ENCODE data around the gene TMEM151B. TPM values are rescaled to one million over a fixed set of nuclear protein-coding genes. Genes with fewer than 3 reads are reported as not detected.

The TMEM151B gene
- total and polyA plus RNA-seq, 5 experiments from 2014 or later, result not detected

GRCh38 chr6:44235269-44235668, 35.0 kb upstream of the TMEM151B start:
- Mint-ChIP-seq H3K27me3 (no peaks in the 10 kb centered on the region), H3K9me3 (no peaks in the 10 kb centered on the region), H3K4me3 (no peak overlapping the region), H3K36me3 (no peaks in the 10 kb centered on the region), H3K27ac (peak overlapping the region in 2 of 10 donors; percentile 5 to 12), H3K4me1 (peaks cover 4 to 16% (median 15%) of the 10 kb centered on the region in 4 donors)
- ATAC-seq, result no peak
- POLR2A ChIA-PET, result interaction anchor here (1.5 to 3.0 kb wide), 3 partner anchors 10 to 22 kb away, joined by 3 to 32 read pairs (median 5); partner anchors contain the start of genes HSP90AB1 and SLC35B2
- no peak for DNase-seq

DNA sequence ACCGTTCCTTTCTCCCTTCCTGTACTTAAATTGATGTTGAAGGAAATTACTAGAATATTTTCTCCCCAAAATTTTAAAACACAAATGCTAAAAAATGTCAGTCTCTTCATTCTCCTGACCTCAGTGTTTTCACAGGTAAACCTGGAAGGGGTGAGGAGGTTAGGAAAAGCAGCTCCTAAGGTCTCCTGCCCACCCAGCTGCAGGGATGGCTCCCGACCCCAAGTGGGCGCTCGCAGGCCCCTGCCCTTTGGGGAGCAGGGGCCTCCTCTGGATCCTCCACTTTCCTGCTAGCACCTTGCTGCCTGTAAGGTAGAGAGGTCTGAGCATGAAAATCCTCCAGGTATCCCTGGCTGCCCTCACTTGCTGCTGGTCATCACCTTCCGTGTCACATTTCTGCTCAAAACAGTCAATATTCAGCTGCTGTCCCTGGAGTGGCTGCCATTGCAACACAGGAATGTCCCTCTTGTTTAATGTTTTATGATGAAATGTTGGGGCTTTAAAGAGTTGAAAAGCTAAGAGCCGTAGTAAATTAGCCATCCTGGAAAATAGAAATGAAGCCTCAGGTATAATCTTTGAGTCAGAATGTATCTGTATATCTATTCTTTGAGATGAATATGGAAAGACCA, 34.2 kb upstream of the TMEM151B start:
- no peaks in the 10 kb centered on the region for H3K9me3 Mint-ChIP-seq
- no peaks in the 10 kb centered on the region for H3K36me3 Mint-ChIP-seq
- H3K4me3 Mint-ChIP-seq, result peak overlapping the region in 1 of 10 donors; percentile 61
- no peaks in the 10 kb centered on the region for H3K27me3 Mint-ChIP-seq
- POLR2A ChIA-PET, result interaction anchor here (0.8 to 3.0 kb wide), 5 partner anchors 9 to 21 kb away, joined by 3 to 32 read pairs (median 3); partner anchors contain the start of genes HSP90AB1, SLC29A1 and SLC35B2
- peak overlapping the region in 1 of 10 donors; percentile 86 for H3K27ac Mint-ChIP-seq
- ATAC-seq, result no peak
- DNase-seq, result no peak
- H3K4me1 Mint-ChIP-seq, result peaks cover 4 to 16% (median 15%) of the 10 kb centered on the region in 4 donors

DNA sequence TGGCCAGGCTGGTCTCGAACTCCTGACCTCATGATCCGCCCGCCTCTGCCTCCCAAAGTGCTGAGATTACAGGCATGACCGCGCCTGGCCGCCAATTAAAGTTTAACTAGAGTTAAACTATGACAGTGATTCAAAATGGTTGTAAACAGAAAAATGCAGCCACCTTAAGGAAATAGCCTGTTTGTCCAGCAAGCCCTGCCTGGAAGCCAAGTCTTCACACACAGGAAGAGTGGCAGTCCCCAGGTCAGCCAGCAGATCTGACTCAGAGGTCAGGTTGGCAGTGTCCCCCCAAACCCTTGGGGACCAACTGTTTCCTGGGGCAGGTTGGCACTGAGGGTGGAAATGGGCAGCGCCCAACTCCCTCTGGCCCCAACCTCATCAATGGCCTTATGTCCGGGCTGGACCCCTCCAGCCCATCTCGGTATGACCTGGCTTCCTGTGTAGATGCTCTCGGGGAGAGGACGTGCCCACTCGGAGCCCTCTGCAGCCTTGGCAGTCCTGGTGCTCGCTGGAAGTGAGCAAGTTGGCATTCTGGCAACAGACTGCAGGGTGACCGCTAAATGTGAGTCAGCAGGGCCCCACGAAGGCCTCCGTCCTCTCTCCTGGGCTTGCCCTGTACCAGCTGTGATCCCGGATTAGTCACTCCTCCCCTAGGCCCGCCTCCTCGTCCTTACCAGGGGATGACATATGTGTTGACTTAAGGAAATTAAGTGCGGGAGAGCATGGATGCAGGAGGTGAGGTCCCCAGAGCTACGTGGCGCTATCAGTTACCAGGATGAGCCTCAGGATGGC, 33.0 kb upstream of the TMEM151B start:
- Mint-ChIP-seq H3K4me1 (peaks cover 4 to 16% (median 15%) of the 10 kb centered on the region in 4 donors), H3K27me3 (no peaks in the 10 kb centered on the region), H3K4me3 (peak overlapping the region; percentile 82 to 93 (median 88)), H3K27ac (peak overlapping the region; percentile 83 to 98 (median 94)), H3K36me3 (no peaks in the 10 kb centered on the region), H3K9me3 (no peaks in the 10 kb centered on the region)
- DNase-seq (peak in 5 of 10 donors; percentile 25 to 78 (median 35)), ATAC-seq (peak; percentile 69 to 74)
- POLR2A ChIA-PET, result interaction anchor here (0.8 to 2.1 kb wide), 8 partner anchors 10 to 77 kb away, joined by 3 to 24 read pairs (median 4); partner anchors contain the start of genes HSP90AB1 and SLC29A1

GRCh38 chr6:44237813-44238433, 32.3 kb upstream of the TMEM151B start:
- H3K9me3 Mint-ChIP-seq, result no peaks in the 10 kb centered on the region
- POLR2A ChIA-PET, result interaction anchor here (0.8 to 2.1 kb wide), 7 partner anchors 9 to 77 kb away, joined by 3 to 24 read pairs (median 4); partner anchors contain the start of gene HSP90AB1
- peak overlapping the region; percentile 82 to 93 (median 88) for H3K4me3 Mint-ChIP-seq
- peak overlapping the region; percentile 83 to 98 (median 94) for H3K27ac Mint-ChIP-seq
- DNase-seq, result peak; percentile 49 to 85 (median 79)
- ATAC-seq, result peak; percentile 94 to 97
- no peaks in the 10 kb centered on the region for H3K36me3 Mint-ChIP-seq
- H3K27me3 Mint-ChIP-seq, result no peaks in the 10 kb centered on the region
- H3K4me1 Mint-ChIP-seq, result peaks cover 2 to 16% (median 15%) of the 10 kb centered on the region in 4 donors

GRCh38 chr6:44238687-44239350, 31.4 kb upstream of the TMEM151B start:
- DNase-seq (no peak), ATAC-seq (no peak)
- POLR2A ChIA-PET, result interaction anchor here (2.1 kb wide), 1 partner anchor 17 kb away, joined by 9 read pairs; no protein-coding TSS in a partner anchor
- Mint-ChIP-seq H3K4me1 (peaks cover 2 to 16% (median 11%) of the 10 kb centered on the region in 4 donors), H3K36me3 (no peaks in the 10 kb centered on the region), H3K9me3 (no peaks in the 10 kb centered on the region), H3K27ac (peak overlapping the region in 6 of 10 donors; percentile 0 to 97 (median 80)), H3K4me3 (peak overlapping the region; percentile 82 to 93 (median 88)), H3K27me3 (no peaks in the 10 kb centered on the region)

DNA sequence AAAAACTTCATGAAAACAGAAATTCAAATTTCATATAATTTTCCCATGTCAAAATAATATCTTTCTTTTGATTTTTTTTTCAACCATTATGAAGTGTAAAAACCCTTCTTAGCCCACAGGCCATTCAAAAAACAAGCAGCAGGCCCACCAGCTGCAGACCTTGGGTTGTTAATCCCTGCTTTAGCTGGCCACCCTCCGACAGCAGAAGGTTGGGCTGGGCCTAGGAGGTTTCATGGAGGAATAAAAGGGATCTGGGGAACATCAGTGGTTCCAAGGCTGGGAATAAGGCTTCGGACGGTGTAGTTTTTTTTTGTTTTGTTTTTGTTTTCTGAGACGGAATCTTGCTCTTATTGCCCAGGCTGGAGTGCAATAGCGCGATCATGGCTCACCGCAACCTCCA, 26.9 kb upstream of the TMEM151B start:
- Mint-ChIP-seq H3K9me3 (peaks cover 0 to 4% (median 0%) of the 10 kb centered on the region in 9 donors), H3K27me3 (peaks cover 0 to 3% (median 0%) of the 10 kb centered on the region in 5 donors), H3K4me1 (peaks cover 14 to 28% (median 20%) of the 10 kb centered on the region in 4 donors), H3K4me3 (no peak overlapping the region), H3K36me3 (peaks cover 4 to 7% (median 5%) of the 10 kb centered on the region in 3 donors), H3K27ac (no peak overlapping the region)
- POLR2A ChIA-PET, result interaction anchor here (4.0 to 6.1 kb wide), 2 partner anchors 8 to 13 kb away, joined by 32 to 156 read pairs; partner anchors contain the start of gene SLC35B2
- DNase-seq, result no peak
- no peak for ATAC-seq

- DNase-seq, result no peak
Measured at GRCh38 chr6:44245391-44245911, 24.8 kb upstream of the TMEM151B start.

GRCh38 chr6:44245912-44246662, 24.2 kb upstream of the TMEM151B start:
- POLR2A ChIA-PET, result interaction anchor here (0.5 to 6.1 kb wide), 23 partner anchors 9 to 1500 kb away, joined by 3 to 156 read pairs (median 5); partner anchors contain the start of genes AARS2, CDC5L, GTPBP2 and MRPL14
- H3K36me3 Mint-ChIP-seq, result peaks cover 5 to 35% (median 15%) of the 10 kb centered on the region in 3 donors
- DNase-seq (peak; percentile 74 to 88 (median 80)), ATAC-seq (peak; percentile 48 to 56)
- H3K4me3 Mint-ChIP-seq, result peak overlapping the region; percentile 90 to 100 (median 98)
- H3K27ac Mint-ChIP-seq, result peak overlapping the region; percentile 94 to 100 (median 98)
- peaks cover 0 to 3% (median 0%) of the 10 kb centered on the region in 5 donors for H3K27me3 Mint-ChIP-seq
- peaks cover 0 to 4% (median 0%) of the 10 kb centered on the region in 9 donors for H3K9me3 Mint-ChIP-seq
- peaks cover 28 to 51% (median 44%) of the 10 kb centered on the region in 4 donors for H3K4me1 Mint-ChIP-seq

More at GRCh38 chr6:44245391-44245911, 24.8 kb upstream of the TMEM151B start:
- Mint-ChIP-seq H3K27ac (peak overlapping the region; percentile 73 to 100 (median 98)), H3K4me3 (peak overlapping the region; percentile 90 to 100 (median 98)), H3K27me3 (peaks cover 0 to 3% (median 0%) of the 10 kb centered on the region in 5 donors), H3K9me3 (peaks cover 0 to 4% (median 0%) of the 10 kb centered on the region in 9 donors), H3K4me1 (peaks cover 28 to 45% (median 38%) of the 10 kb centered on the region in 4 donors), H3K36me3 (peaks cover 5 to 28% (median 12%) of the 10 kb centered on the region in 3 donors)
- no peak for ATAC-seq
- POLR2A ChIA-PET, result interaction anchor here (1.0 to 6.1 kb wide), 9 partner anchors 8 to 82 kb away, joined by 3 to 156 read pairs (median 27); partner anchors contain the start of genes SLC29A1 and SLC35B2

- Mint-ChIP-seq H3K4me3 (peak within 1 kb of the TSS; percentile 90 to 100 (median 98)), H3K9me3 (peaks cover 0 to 4% (median 0%) of the 10 kb centered on the region in 9 donors), H3K27ac (peak within 1 kb of the TSS; percentile 94 to 100 (median 98)), H3K27me3 (peaks cover 0 to 3% (median 0%) of the 10 kb centered on the region in 5 donors), H3K36me3 (peaks cover 9 to 42% (median 22%) of the 10 kb centered on the region in 3 donors), H3K4me1 (peaks cover 33 to 56% (median 49%) of the 10 kb centered on the region in 4 donors)
- DNase-seq (peak; percentile 78 to 99 (median 96)), ATAC-seq (peak; percentile 76 to 80)
- POLR2A ChIA-PET, result interaction anchor here (0.5 to 6.1 kb wide), 24 partner anchors 9 to 1500 kb away, joined by 3 to 156 read pairs (median 5); partner anchors contain the start of genes AARS2, CDC5L, GTPBP2 and MRPL14
Measured at GRCh38 chr6:44246663-44247337, 23.4 kb upstream of the TMEM151B start, which contains the start of gene HSP90AB1. Gene HSP90AB1 (plus strand): TSS chr6:44247101. CDS start chr6:44248630, 1,529 bp downstream.

Measured in naive thymus-derived CD8-positive, alpha-beta T cell (primary cell).